ENCODE data around the gene RBKS.
"Not testable (repeated sequence)": the region's sequence is repeated elsewhere in the genome, so short reads cannot be mapped to it uniquely, and the experiment has no call there.

RBKS gene

GRCh38 chr2:27875089-27875881 lies 14.9 kb downstream of the RBKS start:
- in situ Hi-C loops (cut with HindIII; ENCODE audit: low sequenced_read_pairs), result no loop called here

- in situ Hi-C loops (cut with HindIII; ENCODE audit: low sequenced_read_pairs), result no loop called here
Measured at GRCh38 chr2:27873091-27873490, 17.1 kb downstream of the RBKS start.

DNA sequence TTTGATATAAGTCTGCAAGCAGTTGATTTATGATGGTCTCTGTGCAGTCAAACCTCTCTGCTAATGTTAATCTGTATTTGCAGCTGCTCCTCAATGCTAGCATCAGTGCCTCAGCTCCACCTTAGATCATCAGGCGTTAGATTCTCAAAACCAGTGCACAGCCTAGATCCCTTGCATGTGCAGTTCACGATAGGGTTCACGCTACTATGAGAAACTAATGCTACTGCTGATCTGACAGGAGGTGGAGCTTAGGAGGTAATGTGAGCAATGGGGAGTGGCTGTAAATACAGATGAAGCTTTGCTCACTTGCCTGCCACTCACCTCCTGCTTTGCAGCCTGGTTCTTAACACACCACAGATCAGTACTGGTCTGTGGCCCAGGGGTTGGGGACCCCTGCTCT lies 18.4 kb downstream of the RBKS start:
- in situ Hi-C loops (cut with HindIII; ENCODE audit: low sequenced_read_pairs), result no loop called here

DNA sequence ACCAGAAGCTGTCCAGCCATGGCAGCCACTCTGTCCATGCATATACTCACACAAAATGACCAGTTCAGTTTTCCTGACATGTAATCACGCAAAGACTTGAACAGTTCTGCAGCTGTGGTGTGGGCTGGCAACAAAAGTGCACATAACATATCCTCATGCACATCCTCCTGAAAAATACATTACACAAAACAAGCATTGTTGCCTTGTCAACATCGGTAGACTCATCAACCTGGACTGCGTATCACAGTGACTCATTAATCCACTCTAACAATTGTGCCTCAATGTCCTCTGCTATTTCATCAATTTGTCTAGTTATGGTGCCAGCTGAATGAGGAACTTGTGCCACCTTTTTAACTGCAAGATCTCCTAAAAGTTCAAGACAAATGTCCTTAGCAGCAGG lies 19.5 kb downstream of the RBKS start:
- in situ Hi-C loops (cut with HindIII; ENCODE audit: low sequenced_read_pairs), result no loop called here

GRCh38 chr2:27869763-27870162 lies 20.4 kb downstream of the RBKS start:
- in situ Hi-C loops (cut with HindIII; ENCODE audit: low sequenced_read_pairs), result no loop called here

DNA sequence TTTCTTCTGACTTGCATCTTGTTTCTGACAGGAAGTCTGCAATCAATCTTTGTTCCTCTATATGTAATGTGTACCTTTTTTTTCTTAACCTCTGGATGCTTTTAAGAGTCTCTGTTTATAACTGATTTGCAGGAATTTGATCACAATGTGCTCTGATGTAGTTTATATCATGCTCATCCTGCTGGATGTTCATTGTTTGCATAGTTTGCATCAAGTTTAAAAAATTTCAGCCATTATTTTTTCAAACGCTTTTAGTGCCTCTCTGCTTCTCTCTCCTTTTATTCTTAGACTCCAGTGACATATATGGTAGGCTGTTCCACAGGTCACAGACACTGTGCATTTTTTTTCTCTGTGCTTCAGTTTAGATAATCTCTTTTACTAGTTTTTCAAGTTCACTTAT lies 23.9 kb downstream of the RBKS start:
- in situ Hi-C loops (cut with HindIII; ENCODE audit: low sequenced_read_pairs), result no loop called here

DNA sequence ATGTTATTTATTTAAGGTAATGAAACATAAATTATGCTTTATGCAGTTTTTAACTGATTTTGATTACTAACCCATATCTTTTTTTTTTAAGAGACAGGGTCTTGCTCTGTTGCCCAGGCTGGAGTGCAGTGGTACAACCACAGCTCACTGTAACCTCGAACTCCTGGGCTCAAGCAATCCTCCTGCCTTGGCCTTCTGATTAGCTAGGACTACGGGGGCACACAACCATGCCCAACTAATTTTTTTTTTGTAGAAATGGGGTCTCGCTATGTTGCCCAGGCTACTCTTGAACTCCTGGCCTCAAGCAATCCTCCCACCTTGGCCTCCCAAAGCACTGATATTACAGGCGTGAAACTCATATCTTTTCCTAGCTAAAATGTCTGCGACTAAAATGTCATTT lies 26.2 kb downstream of the RBKS start:
- in situ Hi-C loops (cut with HindIII; ENCODE audit: low sequenced_read_pairs), result not testable (repeated sequence)

GRCh38 chr2:27863146-27863545 lies 27.0 kb downstream of the RBKS start:
- in situ Hi-C loops (cut with HindIII; ENCODE audit: low sequenced_read_pairs), result no loop called here

DNA sequence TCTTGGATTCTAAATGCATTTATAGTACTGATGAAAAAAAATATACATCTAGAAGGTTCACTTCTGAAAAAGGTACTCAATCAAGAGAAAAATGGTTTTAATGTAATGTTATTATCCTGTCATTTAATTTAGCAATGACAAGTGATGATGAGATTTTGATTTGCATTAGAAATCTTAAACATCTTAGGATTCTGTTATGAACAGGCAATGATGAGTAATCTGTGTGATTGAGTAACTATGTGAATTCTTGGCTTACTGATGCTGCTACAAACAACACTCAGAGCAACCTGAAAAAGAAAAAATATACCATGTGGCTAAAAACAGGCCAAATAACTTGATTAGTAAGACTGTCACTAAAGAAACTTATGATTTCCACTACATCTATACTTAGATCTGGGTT lies 30.1 kb downstream of the RBKS start:
- in situ Hi-C loops (cut with HindIII; ENCODE audit: low sequenced_read_pairs), result no loop called here

- in situ Hi-C loops (cut with HindIII; ENCODE audit: low sequenced_read_pairs), result no loop called here
Measured at GRCh38 chr2:27857417-27858172, 32.6 kb downstream of the RBKS start.

- in situ Hi-C loops (cut with HindIII; ENCODE audit: low sequenced_read_pairs), result no loop called here
Measured at GRCh38 chr2:27856956-27857355, 33.2 kb downstream of the RBKS start.

DNA sequence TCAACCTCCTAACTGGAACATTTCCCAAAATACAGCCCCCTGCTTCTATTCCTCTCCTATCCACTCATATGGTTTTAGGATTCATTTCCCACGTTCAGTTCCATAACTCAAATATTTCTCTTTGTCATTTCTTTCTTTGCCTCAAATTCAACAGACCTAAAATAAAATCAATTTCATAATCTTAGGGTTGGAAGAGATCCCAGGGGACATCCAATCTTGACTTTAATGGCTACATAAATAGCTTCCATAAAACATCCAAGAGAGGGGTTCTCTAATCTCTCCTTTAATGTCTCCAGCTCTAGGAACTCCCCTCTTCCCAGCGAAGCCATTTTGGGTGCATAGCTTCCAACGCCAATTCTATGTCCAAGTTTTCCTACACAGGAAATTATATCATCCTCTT lies 33.8 kb downstream of the RBKS start:
- in situ Hi-C loops (cut with HindIII; ENCODE audit: low sequenced_read_pairs), result no loop called here

DNA sequence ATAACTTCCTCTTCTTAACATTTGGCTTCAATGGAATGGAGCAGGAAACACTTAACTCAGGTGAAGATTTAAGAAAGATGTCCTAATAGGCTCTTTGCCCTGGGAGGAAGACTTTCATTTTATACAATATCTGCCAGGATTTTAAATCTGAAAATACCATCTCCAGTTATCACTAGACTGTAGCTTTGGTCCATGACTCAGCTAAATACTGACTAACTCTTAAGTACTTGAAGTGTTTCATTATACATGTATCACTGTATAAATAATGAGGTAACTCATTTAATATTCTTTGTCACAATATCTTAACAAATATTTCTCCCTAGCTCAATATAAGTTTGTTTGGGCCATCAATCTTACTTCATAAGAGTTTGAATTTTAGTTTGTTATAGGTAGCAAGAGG lies 34.7 kb downstream of the RBKS start:
- in situ Hi-C loops (cut with HindIII; ENCODE audit: low sequenced_read_pairs), result no loop called here

GRCh38 chr2:27854229-27854862 lies 35.8 kb downstream of the RBKS start:
- in situ Hi-C loops (cut with HindIII; ENCODE audit: low sequenced_read_pairs), result no loop called here

DNA sequence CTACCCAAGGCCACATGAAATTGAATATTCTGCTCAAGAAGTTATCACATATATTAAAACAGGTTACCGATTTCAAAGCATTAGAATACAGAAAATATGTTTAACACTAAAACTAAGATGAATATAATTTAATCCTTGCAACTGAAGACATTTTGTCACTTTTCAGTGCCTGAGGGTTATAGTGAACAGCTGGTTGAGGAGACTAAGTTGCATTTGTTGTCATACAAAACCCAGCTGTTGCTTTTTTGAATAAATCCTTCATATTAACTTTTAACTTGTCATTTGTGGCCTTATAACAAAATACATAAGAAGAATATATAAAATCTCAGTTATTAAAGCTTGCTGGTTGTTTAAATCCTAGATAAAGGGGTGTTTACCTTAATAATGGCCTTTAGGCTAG lies 37.5 kb downstream of the RBKS start:
- in situ Hi-C loops (cut with HindIII; ENCODE audit: low sequenced_read_pairs), result no loop called here

GRCh38 chr2:27849558-27850205 lies 40.5 kb downstream of the RBKS start:
- in situ Hi-C loops (cut with HindIII; ENCODE audit: low sequenced_read_pairs), result no loop called here

- in situ Hi-C loops (cut with HindIII; ENCODE audit: low sequenced_read_pairs), result no loop called here
Measured at GRCh38 chr2:27847333-27847732, 42.9 kb downstream of the RBKS start.

- in situ Hi-C loops (cut with HindIII; ENCODE audit: low sequenced_read_pairs), result no loop called here
Measured at GRCh38 chr2:27844821-27845255, 45.3 kb downstream of the RBKS start.

- in situ Hi-C loops (cut with HindIII; ENCODE audit: low sequenced_read_pairs), result no loop called here
Measured at GRCh38 chr2:27843992-27844391, 46.2 kb downstream of the RBKS start.

DNA sequence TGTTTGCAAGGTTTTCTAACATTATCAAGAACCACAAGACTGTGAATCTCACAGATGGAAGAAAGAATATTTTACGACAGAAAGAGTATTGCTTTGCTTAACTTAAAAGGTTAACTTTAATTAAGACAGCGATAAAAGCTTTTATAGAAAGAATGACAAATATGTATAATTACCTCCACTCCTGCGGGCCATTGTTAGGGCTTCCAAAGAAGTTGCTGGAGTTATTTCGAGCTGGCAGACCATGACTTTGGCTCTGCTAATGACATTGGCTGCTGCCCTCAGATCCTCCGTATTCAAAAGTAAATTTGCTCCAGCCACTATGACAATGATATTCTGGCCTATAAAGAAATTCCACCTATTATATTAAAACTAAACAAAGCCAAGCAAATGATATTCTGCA lies 47.3 kb downstream of the RBKS start:
- in situ Hi-C loops (cut with HindIII; ENCODE audit: low sequenced_read_pairs), result no loop called here

- in situ Hi-C loops (cut with HindIII; ENCODE audit: low sequenced_read_pairs), result no loop called here
Measured at GRCh38 chr2:27839022-27839618, 51.1 kb downstream of the RBKS start.

Data from endothelial cell of hepatic sinusoid (primary cell).